ENCODE results near the gene ZNF613. TPM values are rescaled to one million over a fixed set of nuclear protein-coding genes. Genes with fewer than 3 reads are reported as not detected.
A peak's percentile ranks its signal among the peaks of the same experiment; 100 is the strongest.
"Not testable (repeated sequence)": the region's sequence is repeated elsewhere in the genome, so short reads cannot be mapped to it uniquely, and the experiment has no call there.

The ZNF613 gene
- polyA plus RNA-seq (ENCODE audit: insufficient read length): 15.0 TPM
- long read RNA-seq, donor 1: 0 reads
- long read RNA-seq, donor 2, partial matches to known transcripts: 0 of 1 reads
- long read RNA-seq, donor 2, other reads (novel, unspliced or antisense): 0 of 1 reads
- long read RNA-seq, donor 3, partial matches to known transcripts: 0 of 1 reads
- long read RNA-seq, donor 3, other reads (novel, unspliced or antisense): 0 of 1 reads
- long read RNA-seq, donor 4: 0 reads
- long read RNA-seq, donor 5, partial matches to known transcripts: 0 of 2 reads
- long read RNA-seq, donor 5, other reads (novel, unspliced or antisense): 0 of 2 reads
- long read RNA-seq, donor 6, partial matches to known transcripts: 0 of 2 reads
- long read RNA-seq, donor 6, other reads (novel, unspliced or antisense): 0 of 2 reads
- long read RNA-seq, donor 7, partial matches to known transcripts: 0 of 2 reads
- long read RNA-seq, donor 7, other reads (novel, unspliced or antisense): 0 of 2 reads
- long read RNA-seq, donor 8, partial matches to known transcripts: 0 of 1 reads
- long read RNA-seq, donor 8, other reads (novel, unspliced or antisense): 0 of 1 reads

DNA sequence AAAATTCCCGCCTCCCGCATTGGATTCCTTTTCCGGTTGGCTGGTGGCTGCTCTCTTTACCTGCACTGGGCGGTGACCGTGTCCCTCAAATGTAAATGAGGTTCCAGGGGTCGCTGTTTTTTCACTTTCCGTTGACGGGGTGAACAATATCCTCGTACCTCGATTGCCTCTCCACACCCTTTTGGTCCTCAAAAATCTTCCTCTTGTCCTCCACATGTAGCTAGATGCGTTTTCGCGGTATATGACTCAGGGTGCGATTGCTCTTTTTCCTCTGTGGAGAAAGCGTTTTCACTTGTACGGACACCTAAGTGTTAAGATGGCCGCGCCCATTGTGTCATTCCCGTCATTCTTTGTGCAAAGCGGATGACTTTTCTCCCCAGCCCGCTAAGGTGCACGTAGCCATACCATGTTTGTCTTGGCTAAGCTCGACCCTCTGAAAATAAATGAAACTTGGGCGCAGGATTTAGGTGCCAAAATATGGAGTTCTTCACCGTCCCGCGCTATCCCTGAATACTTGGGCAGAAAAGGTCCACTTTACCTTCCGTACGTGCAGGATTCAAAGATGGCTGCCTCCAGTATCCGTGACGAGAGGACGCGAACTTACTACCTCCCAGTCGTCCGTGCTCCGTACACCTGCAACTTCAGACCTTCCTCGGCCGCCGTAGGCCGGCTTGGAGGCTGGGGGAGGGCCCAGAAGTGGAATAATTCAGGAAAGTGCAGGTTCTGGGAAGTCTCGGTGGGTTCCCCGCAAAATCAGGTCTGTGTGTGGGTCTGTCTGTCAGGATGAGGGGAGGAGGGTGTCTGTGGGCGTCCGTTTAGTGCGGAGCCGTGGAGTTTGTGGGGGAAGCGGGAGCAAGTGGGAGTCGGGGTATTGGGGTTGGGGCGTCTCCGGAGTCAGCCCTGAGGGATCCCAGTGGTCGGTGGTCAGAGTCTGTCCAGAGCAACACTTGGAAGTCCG, at the start of gene ZNF613:
ZNF613 (plus strand) TSS at position 689 of the 958 bp plus-strand sequence. CDS start 8,749 bp downstream, outside the sequence.
- peak; percentile 95 for DNase-seq

GRCh38 chr19:51882518-51882917, 44.8 kb upstream of the ZNF613 start:
- no peak for DNase-seq

DNA sequence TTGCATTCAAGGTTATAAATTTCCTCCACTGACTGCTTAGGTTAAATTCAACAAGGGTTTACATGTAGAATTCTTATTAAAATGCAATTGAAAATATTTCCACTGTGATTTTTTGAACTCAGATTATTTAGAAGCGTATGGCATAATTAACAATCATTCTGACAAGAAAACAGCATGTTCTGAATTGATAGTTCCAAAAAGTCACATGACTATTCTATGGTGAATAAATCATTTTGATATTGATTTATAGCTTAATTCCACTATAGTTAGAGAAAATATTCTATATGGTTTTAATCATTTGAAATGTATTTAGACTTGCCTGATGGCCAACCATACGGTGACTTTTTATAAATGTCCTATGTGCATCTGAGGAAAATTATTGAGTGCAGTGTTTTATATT, 42.6 kb upstream of the ZNF613 start:
- no peak for DNase-seq

DNA sequence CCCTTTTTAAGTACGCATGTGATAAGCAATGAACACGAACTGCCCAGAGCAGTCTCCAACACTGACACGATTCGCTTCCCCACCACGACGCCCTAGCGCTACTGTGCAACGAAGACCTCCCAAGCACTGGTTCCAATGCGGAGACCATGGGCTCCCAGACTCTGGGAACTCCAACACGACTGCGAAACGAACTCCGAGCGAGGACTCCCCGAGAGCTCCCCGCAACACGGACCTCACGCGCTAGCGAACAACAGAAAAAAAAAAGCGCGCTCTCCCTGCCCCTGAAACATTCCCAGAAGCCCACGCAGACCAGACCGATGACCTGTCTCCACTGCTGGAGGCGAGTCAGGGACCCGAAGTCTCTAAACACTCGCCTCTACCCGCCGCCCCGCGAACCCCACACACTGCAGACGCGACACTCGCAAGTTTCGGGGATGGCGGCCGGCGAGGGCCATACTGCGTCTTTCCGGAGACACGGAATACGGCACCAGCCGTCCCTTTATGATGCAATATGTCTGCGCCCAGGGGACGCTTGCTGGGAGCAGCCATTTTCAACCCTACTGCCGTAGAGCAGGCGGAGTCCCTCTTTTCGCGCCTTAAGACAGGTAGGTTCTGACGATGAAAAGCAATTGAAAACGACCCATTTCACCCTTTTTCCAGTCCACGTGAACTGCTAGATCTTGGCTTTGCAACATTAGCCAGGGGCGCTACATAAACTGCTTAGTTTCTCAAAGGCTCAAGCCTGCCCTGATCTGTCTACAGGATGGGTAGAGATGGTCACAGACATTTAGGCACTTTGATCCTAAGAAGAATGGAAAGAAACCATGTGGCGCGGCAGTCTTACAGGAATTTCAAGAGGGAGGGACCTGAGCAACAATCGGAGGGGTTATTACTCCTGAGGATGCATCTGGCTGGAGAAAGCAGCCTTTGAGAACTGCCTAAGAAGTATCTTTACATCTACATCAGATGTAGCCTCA, 39.5 kb upstream of the ZNF613 start, which contains the start of gene ZNF577:
ZNF577 (minus strand) TSS at position 430 of the 977 bp plus-strand sequence. CDS start 7,569 bp downstream, outside the sequence.
- peak; percentile 94 for DNase-seq

DNA sequence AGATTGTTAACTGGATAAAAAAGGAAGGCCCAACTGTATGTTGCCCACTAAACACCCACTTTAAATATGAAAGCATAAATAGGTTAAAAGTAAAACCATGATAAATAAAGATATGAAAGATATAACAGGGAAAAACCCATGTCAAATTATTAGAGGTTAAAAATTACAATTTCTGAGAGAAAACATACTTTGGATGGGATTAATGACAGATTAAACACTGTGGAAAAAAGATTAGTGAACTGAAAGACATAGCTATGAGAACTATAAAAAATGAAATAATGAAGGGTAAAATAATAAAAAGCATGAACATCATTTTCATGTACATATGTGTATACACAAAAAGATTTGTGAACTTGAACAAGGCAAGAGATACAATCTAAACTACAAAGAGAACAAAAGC, 37.3 kb upstream of the ZNF613 start:
- no peak for DNase-seq

- DNase-seq: no peak
Observed at GRCh38 chr19:51891193-51891747, 36.0 kb upstream of the ZNF613 start.

DNA sequence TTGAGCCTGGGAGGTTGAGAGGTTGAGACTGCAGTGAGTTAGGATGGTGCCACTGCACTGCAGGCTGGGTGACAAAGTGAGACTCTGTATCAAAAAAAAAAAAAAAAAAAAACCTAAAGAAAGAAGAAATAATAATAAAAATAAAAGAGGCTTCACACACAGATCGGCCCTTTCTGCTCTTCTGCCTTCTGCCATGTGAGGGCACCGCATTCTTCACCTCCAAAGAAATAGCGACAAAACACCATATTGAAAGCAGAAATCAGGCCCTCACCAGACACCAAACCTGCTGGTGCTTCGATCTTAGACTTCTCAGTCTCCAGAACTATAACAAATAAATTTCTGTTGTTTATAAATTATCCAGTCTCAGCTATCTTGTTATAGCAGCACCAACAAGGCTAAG, 25.4 kb upstream of the ZNF613 start:
- no peak for DNase-seq

DNA sequence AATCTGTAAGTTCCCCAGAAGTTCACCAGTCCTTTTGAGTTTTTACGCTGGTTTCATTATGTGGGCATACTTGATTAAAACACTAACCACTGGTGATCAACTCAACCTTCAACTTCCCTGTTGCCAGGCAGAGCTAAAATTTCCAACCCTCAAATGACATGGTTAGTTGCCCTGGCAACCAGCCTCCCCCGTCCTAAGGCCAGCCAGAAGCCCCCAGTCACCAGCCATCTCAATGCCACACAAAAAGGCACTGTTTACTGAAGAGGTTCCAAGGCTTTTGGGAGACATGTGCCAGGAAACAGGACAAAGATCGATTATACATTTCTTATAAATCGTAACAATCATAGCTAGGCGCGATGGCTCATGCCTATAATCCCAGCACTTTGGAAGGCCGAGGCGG, 24.1 kb upstream of the ZNF613 start:
- no peak for DNase-seq

DNA sequence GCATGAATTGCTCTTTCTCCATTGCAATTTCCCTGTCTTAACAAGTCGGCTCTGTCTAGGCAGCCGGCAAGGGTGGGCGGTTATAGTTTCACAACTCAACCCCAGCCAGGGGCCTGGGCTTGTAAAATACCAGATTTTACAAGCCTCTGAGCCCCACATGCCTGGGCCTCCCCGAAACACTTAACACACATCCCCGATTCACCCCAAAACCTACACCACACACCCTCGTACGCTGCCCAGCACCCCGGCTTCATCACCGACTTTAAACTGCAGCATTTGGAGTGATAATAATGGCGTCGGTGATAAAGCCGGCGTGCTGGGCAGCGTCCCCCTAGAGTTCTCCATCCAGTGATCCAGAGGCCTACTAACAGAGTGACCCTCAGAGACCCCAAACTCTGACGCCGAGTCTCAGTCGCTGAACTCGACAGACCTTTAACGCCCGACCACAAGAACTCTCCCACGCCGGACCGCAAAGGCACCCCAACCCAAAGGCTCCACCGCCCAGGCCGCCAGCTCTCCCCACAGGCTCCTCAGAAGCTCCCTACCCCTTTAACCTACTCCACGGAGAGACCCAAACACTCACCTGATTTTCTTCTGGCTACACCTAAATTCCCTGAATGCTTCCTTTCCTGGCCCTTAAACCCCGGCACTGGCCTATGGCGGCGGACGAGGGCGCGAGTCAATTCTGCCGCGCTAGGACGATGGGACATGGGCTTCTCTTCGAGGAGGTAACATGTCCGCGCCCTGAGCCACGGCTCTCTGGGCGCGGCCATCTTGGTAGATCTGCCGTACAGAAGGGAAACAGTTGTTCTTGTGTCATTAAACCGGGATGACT, 22.7 kb upstream of the ZNF613 start, which contains the start of gene ZNF649:
ZNF649 (minus strand) TSS at position 687 of the 835 bp plus-strand sequence. CDS start 4,910 bp downstream, outside the sequence.
- peak; percentile 90 for DNase-seq

GRCh38 chr19:51905206-51905605, 22.1 kb upstream of the ZNF613 start:
- no peak for DNase-seq

- not testable (repeated sequence) for DNase-seq
Observed at GRCh38 chr19:51905639-51906038, 21.6 kb upstream of the ZNF613 start.

DNA sequence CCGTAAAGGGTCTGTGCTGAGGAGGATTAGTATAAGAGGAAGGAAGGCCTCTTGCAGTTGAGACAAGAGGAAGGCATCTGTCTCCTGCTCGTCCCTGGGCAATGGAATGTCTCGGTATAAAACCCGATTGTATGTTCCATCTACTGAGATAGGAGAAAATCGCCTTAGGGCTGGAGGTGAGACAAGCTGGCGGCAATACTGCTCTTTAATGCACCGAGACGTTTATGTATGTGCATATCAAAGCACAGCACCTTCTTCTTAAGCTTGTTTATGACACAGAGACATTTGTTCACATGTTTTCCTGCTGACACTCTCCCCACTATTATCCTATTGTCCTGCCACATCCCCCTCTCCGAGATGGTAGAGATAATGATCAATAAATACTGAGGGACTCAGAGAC, 21.2 kb upstream of the ZNF613 start:
- DNase-seq: not testable (repeated sequence)

DNA sequence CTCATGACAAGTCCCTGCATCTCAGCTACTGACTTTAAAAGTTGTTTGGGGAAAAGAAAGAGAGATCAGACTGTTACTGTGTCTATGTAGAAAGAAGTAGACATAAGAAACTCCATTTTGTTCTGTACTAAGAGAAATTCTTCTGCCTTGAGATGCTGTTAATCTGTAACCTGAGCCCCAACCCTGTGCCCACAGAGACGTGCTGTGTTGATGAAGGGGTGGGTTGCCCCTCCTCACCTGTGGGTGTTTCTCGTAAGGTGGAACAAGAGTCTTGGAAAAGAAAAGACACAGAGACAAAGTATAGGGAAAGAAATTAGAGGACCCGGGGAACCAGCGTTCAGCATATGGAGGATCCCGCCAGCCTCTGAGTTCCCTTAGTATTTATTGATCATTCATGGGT, 19.3 kb upstream of the ZNF613 start:
- not testable (repeated sequence) for DNase-seq

DNA sequence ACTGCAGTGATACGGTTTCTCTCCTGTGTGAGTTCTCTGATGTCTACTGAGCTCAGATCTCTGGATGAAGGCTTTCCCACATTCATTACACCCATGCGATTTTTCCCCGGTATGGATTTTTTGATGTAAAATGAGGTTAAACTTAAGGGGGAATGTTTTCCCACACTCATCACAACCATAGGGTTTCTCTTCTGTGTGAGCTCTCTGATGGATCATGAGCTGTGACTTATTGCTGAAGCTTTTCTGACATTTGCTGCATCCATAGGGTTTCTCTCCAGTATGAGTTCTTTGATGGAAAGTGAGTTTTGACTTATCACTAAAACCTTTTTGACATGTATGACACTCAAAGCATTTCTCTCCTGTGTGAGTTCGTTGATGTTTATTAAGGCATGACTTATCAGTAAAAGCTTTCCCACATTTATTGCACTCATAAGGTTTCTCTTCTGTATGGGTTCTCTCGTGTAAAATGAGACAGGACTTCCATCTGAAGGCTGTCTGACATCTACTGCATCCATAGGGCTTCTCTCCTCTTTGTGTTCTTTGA, 11.9 kb upstream of the ZNF613 start:
- no peak for DNase-seq

DNA sequence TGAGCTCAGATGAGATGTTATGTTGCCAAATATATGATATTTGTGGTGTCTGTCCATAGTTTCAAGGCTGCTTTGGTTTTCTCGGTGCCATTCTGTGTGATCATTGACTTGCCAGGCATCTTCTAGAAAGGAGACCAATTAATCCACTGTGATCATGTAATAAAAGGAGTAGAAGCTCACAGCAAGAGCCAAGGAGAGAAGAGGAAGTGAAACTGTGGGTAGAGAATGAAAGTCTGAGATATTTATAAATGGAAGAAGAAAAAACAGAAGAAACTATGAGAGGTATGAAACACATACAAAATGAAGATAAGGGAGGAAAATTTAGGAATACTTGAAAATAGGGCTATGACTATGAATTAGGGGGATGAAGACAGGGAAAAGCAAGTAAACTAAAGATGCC, 11.1 kb upstream of the ZNF613 start:
- no peak for DNase-seq

DNA sequence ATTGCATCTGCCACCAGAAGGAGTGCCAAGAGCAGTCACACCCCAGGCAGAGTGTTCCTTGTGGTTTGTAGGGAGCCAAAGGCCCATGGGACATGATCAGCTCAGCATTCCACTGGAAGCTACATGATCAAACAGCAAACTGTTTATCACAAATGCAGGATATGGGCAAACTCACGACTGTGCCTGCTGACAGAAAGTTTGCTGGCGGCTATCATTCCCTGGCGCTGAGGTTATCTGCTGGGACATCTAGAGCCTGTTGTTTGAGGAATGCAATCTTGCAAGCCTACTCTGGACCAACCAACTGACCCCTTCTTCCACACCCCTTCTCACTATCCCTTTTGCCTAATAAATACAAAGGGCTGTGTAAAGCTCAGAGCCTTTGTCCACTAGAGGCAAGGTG, 7.7 kb upstream of the ZNF613 start:
- DNase-seq: no peak

- no peak for DNase-seq
Observed at GRCh38 chr19:51921949-51922348, 5.3 kb upstream of the ZNF613 start.

DNA sequence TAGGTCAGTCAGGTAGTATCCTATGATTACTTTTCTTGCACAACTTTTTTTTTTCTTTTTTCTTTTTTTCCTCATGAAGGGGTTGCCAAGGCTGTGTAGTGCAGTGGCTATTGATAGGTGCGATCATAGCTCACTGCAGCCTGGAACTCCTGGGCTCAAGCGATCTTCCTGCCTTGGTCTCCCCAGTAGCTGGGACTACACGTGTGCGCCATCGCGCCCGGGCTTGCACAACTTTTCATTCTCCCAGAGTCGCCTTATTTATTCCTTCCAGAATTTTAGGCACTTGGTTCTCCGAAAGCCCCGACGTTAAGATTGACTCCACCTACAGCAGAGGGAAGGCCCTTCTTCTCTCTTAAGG, 867 bp upstream of the ZNF613 start:
- no peak for DNase-seq

DNA sequence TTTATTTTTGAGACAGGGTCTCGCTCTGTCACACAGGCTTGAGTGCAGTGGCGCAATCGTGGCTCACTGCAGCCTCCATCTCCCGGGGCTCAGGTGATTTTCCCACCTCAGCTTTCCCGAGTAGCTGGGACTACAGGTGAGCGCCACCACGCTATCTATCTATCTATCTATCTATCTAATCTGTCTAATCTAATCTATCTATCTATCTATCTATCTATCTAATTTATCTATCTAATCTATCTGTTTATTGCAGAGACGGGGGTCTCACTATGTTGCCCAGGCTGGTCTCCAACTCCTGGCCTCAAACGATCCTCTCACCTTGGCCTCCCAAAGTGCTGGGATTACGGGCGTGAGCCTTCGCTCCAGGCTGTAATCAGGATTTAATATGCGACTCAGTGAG, 587 bp downstream of the ZNF613 start:
- DNase-seq: no peak

DNA sequence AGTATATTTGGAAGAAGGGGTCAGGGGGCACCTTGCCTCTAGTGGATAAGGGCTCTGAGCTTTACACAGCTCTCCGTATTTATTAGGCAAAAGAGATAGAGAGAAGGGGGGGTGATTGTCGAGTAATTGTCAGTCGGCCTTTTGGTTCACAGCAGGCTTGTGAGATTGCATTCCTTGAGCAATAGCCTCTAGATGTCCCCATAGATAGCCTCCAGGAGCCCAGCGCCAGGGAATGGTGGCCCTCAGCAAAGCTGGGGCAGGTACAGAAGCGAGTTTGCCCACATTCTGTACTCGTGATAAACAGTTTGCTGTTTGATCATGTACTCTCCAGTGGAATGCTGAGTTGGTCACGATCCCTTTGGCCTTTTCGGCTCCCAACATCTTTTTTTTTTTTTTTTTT, 4.6 kb downstream of the ZNF613 start:
- no peak for DNase-seq

Data from left kidney (tissue), 8 donors.